Measurements from ENCODE around the gene KHNYN. TPM values are rescaled to one million over a fixed set of nuclear protein-coding genes. Genes with fewer than 3 reads are reported as not detected.
"Not testable (repeated sequence)": the region's sequence is repeated elsewhere in the genome, so short reads cannot be mapped to it uniquely, and the experiment has no call there.

KHNYN gene
- total RNA-seq, 1 experiment from 2014 or later: 33.2 TPM

DNA sequence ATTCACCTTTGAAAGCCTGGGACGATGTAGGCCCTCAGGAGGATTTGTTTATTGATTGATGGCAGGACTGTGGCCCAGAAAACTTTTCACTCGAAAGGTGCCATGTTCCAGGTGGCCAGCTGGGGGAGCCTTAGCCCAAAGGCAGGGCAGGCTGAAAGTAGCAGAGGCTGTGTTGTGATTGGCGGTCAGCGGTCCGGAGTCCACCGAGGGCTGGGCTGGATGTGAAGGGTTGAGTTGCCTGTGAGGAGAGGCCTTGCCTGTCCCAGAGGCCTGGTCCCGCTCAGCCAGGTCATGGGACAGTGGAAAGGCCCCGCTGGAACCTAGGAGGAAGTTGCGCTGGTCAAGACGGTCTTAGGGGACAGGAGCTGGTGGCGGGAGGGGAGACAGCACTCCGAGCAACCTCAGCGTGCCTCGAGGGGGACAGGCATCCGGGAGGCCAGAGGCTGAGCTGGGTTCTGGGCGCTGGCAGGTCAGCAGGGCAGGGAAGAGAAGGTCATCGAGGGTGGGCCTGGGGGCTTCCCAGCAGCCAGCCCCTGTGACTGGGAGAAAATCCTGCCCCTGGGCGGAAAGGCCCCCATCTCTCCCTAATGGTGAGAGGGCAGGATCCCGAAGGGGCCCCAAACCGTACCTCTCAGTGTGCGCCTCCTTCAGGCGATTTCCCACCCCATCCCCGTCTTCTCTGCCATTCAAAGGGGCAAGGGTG is 52.0 kb downstream of the KHNYN start:
- peaks cover 28% of the 10 kb centered on the region for H3K4me1 Mint-ChIP-seq
- peak; percentile 87 for DNase-seq (ENCODE audit: low spot score)
- TF ChIP-seq CREM (CRISPR knock-in tag; IDR thresholded peaks at IDR 0.05) (no peak), GABPB1 (CRISPR knock-in tag; IDR thresholded peaks at IDR 0.05) (peak; percentile 57; the same call in 1 of the 2 replicates), CTCF (IDR thresholded peaks at IDR 0.05) (peak; percentile 69), NR1H2 (CRISPR knock-in tag; IDR thresholded peaks at IDR 0.05) (no peak)
- H3K27me3 Mint-ChIP-seq (ENCODE audit: low read depth): 0 out of 2 replicates have a peak, but pooled peaks cover 4% of the 10 kb centered on the region
- CTCF ChIA-PET: interaction anchor here (0.6 to 1.8 kb wide), 14 partner anchors 8 to 961 kb away, joined by 3 to 8 read pairs (median 4); partner anchors contain the start of gene KHNYN
- peak overlapping the region; percentile 22; the same call in 1 of the 2 replicates for H3K27ac Mint-ChIP-seq
- POLR2A ChIA-PET: no interaction called here
- peaks cover 22% of the 10 kb centered on the region for H3K9me3 Mint-ChIP-seq
- peak; percentile 99 for ATAC-seq
- peak overlapping the region; percentile 46 for H3K4me3 Mint-ChIP-seq
- peaks cover 4% of the 10 kb centered on the region for H3K36me3 Mint-ChIP-seq

- H3K4me3 Mint-ChIP-seq; H3K36me3 Mint-ChIP-seq; DNase-seq (ENCODE audit: low spot score); H3K27me3 Mint-ChIP-seq (ENCODE audit: low read depth); POLR2A ChIA-PET; H3K27ac Mint-ChIP-seq; ATAC-seq: not testable (repeated sequence)
- H3K4me1 Mint-ChIP-seq: peaks cover 28% of the 10 kb centered on the region
- CTCF ChIA-PET: interaction anchor here (1.0 to 1.7 kb wide), 3 partner anchors 51 to 228 kb away, joined by 3 to 6 read pairs (median 5); no protein-coding TSS in a partner anchor
- H3K9me3 Mint-ChIP-seq: peaks cover 22% of the 10 kb centered on the region
Measured at GRCh38 chr14:24482699-24483303, 53.0 kb downstream of the KHNYN start.

DNA sequence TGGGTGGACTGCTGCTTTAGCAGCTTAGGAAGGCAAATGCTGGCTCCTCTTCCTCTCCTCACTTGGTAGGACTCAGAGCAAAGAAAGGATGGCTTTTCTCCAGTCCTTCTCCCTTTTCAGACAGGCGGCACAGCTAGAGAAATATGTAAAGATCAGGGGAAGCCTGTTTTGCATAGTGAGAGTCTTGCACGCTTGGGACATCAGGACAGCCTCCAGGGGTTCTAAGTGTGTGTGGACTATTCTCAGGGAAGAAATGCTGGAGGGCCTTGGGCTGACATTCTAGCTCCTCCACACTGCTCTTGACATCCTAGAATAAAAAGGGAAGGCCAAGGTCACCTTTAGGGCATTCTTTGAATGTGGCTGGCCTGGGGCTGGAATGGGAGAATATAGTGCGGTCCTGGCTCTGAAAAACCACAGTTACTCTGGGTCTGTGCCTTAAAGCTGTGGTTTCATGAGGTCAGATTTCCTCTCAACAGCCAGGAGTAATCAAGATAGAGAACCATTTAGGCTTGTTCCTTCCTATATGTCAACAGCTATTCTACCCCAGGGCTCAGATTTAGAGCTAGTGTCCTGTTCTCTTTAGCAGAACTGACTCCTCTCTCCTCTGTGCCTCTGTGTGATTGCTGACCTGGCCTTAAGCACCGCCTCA is 54.0 kb downstream of the KHNYN start:
- H3K36me3 Mint-ChIP-seq: peaks cover 3% of the 10 kb centered on the region
- no peak overlapping the region for H3K4me3 Mint-ChIP-seq
- no peak overlapping the region for H3K27ac Mint-ChIP-seq
- DNase-seq (ENCODE audit: low spot score) (no peak), ATAC-seq (no peak)
- H3K4me1 Mint-ChIP-seq: peaks cover 28% of the 10 kb centered on the region
- CTCF ChIA-PET: interaction anchor here (1.0 to 1.1 kb wide), 2 partner anchors 47 to 84 kb away, joined by 3 read pairs; no protein-coding TSS in a partner anchor
- H3K9me3 Mint-ChIP-seq: peaks cover 13% of the 10 kb centered on the region
- POLR2A ChIA-PET: no interaction called here
- no peaks in the 10 kb centered on the region for H3K27me3 Mint-ChIP-seq (ENCODE audit: low read depth)
- TF ChIP-seq ELF4 (CRISPR knock-in tag; IDR thresholded peaks at IDR 0.05; ENCODE audit: low read depth) (no peak), CREB1 (CRISPR knock-in tag; IDR thresholded peaks at IDR 0.05) (no peak), E2F1 (CRISPR knock-in tag; IDR thresholded peaks at IDR 0.05) (no peak), FOXK1 (CRISPR knock-in tag; IDR thresholded peaks at IDR 0.05) (no peak), GABPB1 (CRISPR knock-in tag; IDR thresholded peaks at IDR 0.05) (no peak), NR2C2 (CRISPR knock-in tag; IDR thresholded peaks at IDR 0.05) (no peak), HMGA2 (CRISPR knock-in tag; IDR thresholded peaks at IDR 0.05) (no peak), ZNF416 (CRISPR knock-in tag; IDR thresholded peaks at IDR 0.05) (no peak), NFYB (CRISPR knock-in tag; conservative IDR thresholded peaks at IDR 0.05; ENCODE audit: low read depth) (no peak), TEAD4 (CRISPR knock-in tag; IDR thresholded peaks at IDR 0.05) (no peak), RELA (CRISPR knock-in tag; IDR thresholded peaks at IDR 0.05; ENCODE audit: borderline replicate concordance) (no peak), ZNF671 (CRISPR knock-in tag; IDR thresholded peaks at IDR 0.05) (no peak), ATF2 (CRISPR knock-in tag; IDR thresholded peaks at IDR 0.05; ENCODE audit: borderline replicate concordance, low read depth) (no peak)
- TF ChIP-seq, protein P1, sequence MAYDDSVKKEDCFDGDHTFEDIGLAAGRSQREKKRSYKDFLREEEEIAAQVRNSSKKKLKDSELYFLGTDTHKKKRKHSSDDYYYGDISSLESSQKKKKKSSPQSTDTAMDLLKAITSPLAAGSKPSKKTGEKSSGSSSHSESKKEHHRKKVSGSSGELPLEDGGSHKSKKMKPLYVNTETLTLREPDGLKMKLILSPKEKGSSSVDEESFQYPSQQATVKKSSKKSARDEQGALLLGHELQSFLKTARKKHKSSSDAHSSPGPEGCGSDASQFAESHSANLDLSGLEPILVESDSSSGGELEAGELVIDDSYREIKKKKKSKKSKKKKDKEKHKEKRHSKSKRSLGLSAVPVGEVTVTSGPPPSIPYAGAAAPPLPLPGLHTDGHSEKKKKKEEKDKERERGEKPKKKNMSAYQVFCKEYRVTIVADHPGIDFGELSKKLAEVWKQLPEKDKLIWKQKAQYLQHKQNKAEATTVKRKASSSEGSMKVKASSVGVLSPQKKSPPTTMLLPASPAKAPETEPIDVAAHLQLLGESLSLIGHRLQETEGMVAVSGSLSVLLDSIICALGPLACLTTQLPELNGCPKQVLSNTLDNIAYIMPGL (CRISPR knock-in tag; IDR thresholded peaks at IDR 0.05): no peak
- TF ChIP-seq, protein P2, sequence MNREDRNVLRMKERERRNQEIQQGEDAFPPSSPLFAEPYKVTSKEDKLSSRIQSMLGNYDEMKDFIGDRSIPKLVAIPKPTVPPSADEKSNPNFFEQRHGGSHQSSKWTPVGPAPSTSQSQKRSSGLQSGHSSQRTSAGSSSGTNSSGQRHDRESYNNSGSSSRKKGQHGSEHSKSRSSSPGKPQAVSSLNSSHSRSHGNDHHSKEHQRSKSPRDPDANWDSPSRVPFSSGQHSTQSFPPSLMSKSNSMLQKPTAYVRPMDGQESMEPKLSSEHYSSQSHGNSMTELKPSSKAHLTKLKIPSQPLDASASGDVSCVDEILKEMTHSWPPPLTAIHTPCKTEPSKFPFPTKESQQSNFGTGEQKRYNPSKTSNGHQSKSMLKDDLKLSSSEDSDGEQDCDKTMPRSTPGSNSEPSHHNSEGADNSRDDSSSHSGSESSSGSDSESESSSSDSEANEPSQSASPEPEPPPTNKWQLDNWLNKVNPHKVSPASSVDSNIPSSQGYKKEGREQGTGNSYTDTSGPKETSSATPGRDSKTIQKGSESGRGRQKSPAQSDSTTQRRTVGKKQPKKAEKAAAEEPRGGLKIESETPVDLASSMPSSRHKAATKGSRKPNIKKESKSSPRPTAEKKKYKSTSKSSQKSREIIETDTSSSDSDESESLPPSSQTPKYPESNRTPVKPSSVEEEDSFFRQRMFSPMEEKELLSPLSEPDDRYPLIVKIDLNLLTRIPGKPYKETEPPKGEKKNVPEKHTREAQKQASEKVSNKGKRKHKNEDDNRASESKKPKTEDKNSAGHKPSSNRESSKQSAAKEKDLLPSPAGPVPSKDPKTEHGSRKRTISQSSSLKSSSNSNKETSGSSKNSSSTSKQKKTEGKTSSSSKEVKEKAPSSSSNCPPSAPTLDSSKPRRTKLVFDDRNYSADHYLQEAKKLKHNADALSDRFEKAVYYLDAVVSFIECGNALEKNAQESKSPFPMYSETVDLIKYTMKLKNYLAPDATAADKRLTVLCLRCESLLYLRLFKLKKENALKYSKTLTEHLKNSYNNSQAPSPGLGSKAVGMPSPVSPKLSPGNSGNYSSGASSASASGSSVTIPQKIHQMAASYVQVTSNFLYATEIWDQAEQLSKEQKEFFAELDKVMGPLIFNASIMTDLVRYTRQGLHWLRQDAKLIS (CRISPR knock-in tag; IDR thresholded peaks at IDR 0.05; ENCODE audit: borderline replicate concordance): no peak

Data from WTC11 (cell line).